Lower leg skin (tissue), 3 donors: Measurements from ENCODE around the gene UBN1.

Experiments used
- POLR2A ChIP-seq, 2 donors: fragments of 450-650 bp; IDR thresholded peaks; one replicate each; pipeline ENCODE4 v1.6.1; 2016 to 2017; ENCODE audit warnings: antibody characterized with exemption in 2 of 2, mild to moderate bottlenecking in 1 of 2, moderate library complexity in 1 of 2
- TF ChIP-seq, protein P1 (sequence below), 3 donors: fragments of 450-650 bp; IDR thresholded peaks; one replicate each; pipeline ENCODE4 v1.5.1; 2016; ENCODE audit warnings: antibody characterized with exemption in 3 of 3, mild to moderate bottlenecking in 3 of 3, moderate library complexity in 2 of 3

DNA sequence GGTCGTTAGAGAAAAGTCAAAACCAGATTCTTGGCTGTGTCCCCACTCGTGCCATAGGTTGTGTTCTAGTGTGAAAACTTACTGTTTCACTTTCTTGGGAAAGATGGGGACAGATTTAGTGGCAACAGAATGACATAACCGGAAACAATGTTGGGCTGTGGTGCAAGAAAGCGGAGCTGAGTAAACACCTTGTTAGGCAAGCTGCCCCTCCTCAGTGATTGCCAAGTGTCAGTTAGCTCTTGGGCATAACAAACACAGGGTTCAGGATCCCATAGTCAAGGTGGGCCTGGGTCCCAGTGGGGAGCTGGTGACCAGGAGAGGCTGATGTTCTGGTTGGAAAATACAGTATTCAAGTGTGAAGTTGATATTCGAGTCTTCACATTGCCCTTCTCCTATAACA, 15.4 kb downstream of the UBN1 start:
- TF ChIP-seq, protein P1, sequence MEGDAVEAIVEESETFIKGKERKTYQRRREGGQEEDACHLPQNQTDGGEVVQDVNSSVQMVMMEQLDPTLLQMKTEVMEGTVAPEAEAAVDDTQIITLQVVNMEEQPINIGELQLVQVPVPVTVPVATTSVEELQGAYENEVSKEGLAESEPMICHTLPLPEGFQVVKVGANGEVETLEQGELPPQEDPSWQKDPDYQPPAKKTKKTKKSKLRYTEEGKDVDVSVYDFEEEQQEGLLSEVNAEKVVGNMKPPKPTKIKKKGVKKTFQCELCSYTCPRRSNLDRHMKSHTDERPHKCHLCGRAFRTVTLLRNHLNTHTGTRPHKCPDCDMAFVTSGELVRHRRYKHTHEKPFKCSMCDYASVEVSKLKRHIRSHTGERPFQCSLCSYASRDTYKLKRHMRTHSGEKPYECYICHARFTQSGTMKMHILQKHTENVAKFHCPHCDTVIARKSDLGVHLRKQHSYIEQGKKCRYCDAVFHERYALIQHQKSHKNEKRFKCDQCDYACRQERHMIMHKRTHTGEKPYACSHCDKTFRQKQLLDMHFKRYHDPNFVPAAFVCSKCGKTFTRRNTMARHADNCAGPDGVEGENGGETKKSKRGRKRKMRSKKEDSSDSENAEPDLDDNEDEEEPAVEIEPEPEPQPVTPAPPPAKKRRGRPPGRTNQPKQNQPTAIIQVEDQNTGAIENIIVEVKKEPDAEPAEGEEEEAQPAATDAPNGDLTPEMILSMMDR (IDR thresholded peaks at IDR 0.05), result no peak
- TF ChIP-seq POLR2A (IDR thresholded peaks at IDR 0.05), result no peak
